WTC11 (cell line): Measurements from ENCODE around the gene CD40LG. TPM values are rescaled to one million over a fixed set of nuclear protein-coding genes. Genes with fewer than 3 reads are reported as not detected.

ENCODE experiments used
- ATAC-seq: fragments of 200-7000 bp; cut with Tn5 transposase; 2 replicates; pipeline ENCODE4 v1.10.0; 2021; ENCODE audit warnings: mild to moderate bottlenecking, moderate library complexity
- CTCF ChIA-PET: fragments of 300-600 bp; sonication (Branson Sonifier 250); formaldehyde crosslinking; loops from one replicate; lab custom pipeline; 2021; ENCODE audit warnings: antibody characterized with exemption; lab: Charles Lee
- POLR2A ChIA-PET: fragments of 350-600 bp; sonication (Branson Sonifier 250); formaldehyde crosslinking; loops from one replicate; lab custom pipeline; 2021; ENCODE audit warnings: antibody characterized with exemption; lab: Charles Lee
- DNase-seq: peaks from one replicate; pipeline ENCODE4 v3.0.0; 2021; ENCODE audit warnings: low spot score
- H3K27ac Mint-ChIP-seq: 2 replicates; pipeline ENCODE4 v1.8.0; 2021; ENCODE audit warnings: mixed read lengths
- H3K27me3 Mint-ChIP-seq: 2 replicates; pipeline ENCODE4 v1.8.0; 2021; ENCODE audit warnings: low read depth, mild to moderate bottlenecking, moderate library complexity, mixed read lengths
- H3K36me3 Mint-ChIP-seq: 2 replicates; pipeline ENCODE4 v1.8.0; 2021; ENCODE audit warnings: mixed read lengths
- H3K4me1 Mint-ChIP-seq: 2 replicates; pipeline ENCODE4 v1.8.0; 2022; ENCODE audit warnings: mixed read lengths
- H3K4me3 Mint-ChIP-seq: 2 replicates; pipeline ENCODE4 v1.8.0; 2021; ENCODE audit warnings: mild to moderate bottlenecking, moderate library complexity, mixed read lengths
- H3K9me3 Mint-ChIP-seq: 2 replicates; pipeline ENCODE4 v1.8.0; 2021; ENCODE audit warnings: mixed read lengths
- ATF3 ChIP-seq: sonication (generic); formaldehyde crosslinking; conservative IDR thresholded peaks from 2 replicates; pipeline ENCODE4 v1.8.1; 2022; ENCODE audit warnings: mild to moderate bottlenecking, missing genetic modification reagents
- ATF6 ChIP-seq: sonication (generic); formaldehyde crosslinking; IDR thresholded peaks from 2 replicates; pipeline ENCODE4 v1.8.1; 2023; ENCODE audit warnings: mild to moderate bottlenecking, missing genetic modification reagents
- E2F1 ChIP-seq: sonication (generic); formaldehyde crosslinking; IDR thresholded peaks from 2 replicates; pipeline ENCODE4 v1.8.0; 2022; ENCODE audit warnings: mild to moderate bottlenecking, missing genetic modification reagents
- FOXJ3 ChIP-seq: sonication (generic); formaldehyde crosslinking; IDR thresholded peaks from 2 replicates; pipeline ENCODE4 v1.9.0; 2021; ENCODE audit warnings: missing genetic modification reagents, mild to moderate bottlenecking, borderline replicate concordance
- FOXK1 ChIP-seq: sonication (generic); formaldehyde crosslinking; IDR thresholded peaks from 2 replicates; pipeline ENCODE4 v1.8.0; 2022; ENCODE audit warnings: mild to moderate bottlenecking, moderate library complexity, missing genetic modification reagents
- JUN ChIP-seq: sonication (generic); formaldehyde crosslinking; IDR thresholded peaks from 2 replicates; pipeline ENCODE4 v1.8.0; 2023; ENCODE audit warnings: mild to moderate bottlenecking, missing genetic modification reagents
- MAX ChIP-seq: sonication (generic); formaldehyde crosslinking; IDR thresholded peaks from 2 replicates; pipeline ENCODE4 v1.8.0; 2022; ENCODE audit warnings: mild to moderate bottlenecking, missing genetic modification reagents
- MYBL2 ChIP-seq: sonication (generic); formaldehyde crosslinking; IDR thresholded peaks from 2 replicates; pipeline ENCODE4 v1.8.1; 2023; ENCODE audit warnings: mild to moderate bottlenecking, moderate library complexity, missing genetic modification reagents
- NFATC4 ChIP-seq: fragments of 250-450 bp; sonication (Bioruptor Pico); IDR thresholded peaks from 2 replicates; pipeline ENCODE4 v1.9.0; 2021; ENCODE audit warnings: mild to moderate bottlenecking
- NFYB ChIP-seq: sonication (generic); formaldehyde crosslinking; conservative IDR thresholded peaks from 2 replicates; pipeline ENCODE4 v1.8.0; 2022; ENCODE audit warnings: low read depth, missing genetic modification reagents
- PREB ChIP-seq: sonication (generic); formaldehyde crosslinking; IDR thresholded peaks from 2 replicates; pipeline ENCODE4 v1.8.1; 2022; ENCODE audit warnings: mild to moderate bottlenecking, missing genetic modification reagents, moderate library complexity, borderline replicate concordance
- RELA ChIP-seq: sonication (generic); formaldehyde crosslinking; IDR thresholded peaks from 2 replicates; pipeline ENCODE4 v1.8.1; 2022; ENCODE audit warnings: missing genetic modification reagents, mild to moderate bottlenecking, borderline replicate concordance
- STAT6 ChIP-seq: sonication (generic); formaldehyde crosslinking; conservative IDR thresholded peaks from 2 replicates; pipeline ENCODE4 v1.8.1; 2023; ENCODE audit warnings: mild to moderate bottlenecking, low read depth, missing genetic modification reagents, moderate library complexity
- ZBTB21 ChIP-seq: sonication (generic); formaldehyde crosslinking; IDR thresholded peaks from 2 replicates; pipeline ENCODE4 v1.8.1; 2023; ENCODE audit warnings: mild to moderate bottlenecking, missing genetic modification reagents, borderline replicate concordance
- ZNF232 ChIP-seq: sonication (generic); formaldehyde crosslinking; IDR thresholded peaks from 2 replicates; pipeline ENCODE4 v1.8.0; 2022; ENCODE audit warnings: mild to moderate bottlenecking, missing genetic modification reagents
- ZNF263 ChIP-seq: sonication (generic); formaldehyde crosslinking; IDR thresholded peaks from 2 replicates; pipeline ENCODE4 v1.8.1; 2022; ENCODE audit warnings: low read depth, mild to moderate bottlenecking, moderate library complexity, missing genetic modification reagents
- ZNF317 ChIP-seq: sonication (generic); formaldehyde crosslinking; IDR thresholded peaks from 2 replicates; pipeline ENCODE4 v1.8.1; 2023; ENCODE audit warnings: low read depth, mild to moderate bottlenecking, moderate library complexity, missing genetic modification reagents, borderline replicate concordance
- ZNF416 ChIP-seq: fragments of 250-450 bp; sonication (Bioruptor Pico); IDR thresholded peaks from 2 replicates; pipeline ENCODE4 v1.9.0; 2021; ENCODE audit warnings: mild to moderate bottlenecking, inconsistent platforms
- ZNF532 ChIP-seq: fragments of 250-450 bp; sonication (Bioruptor Pico); IDR thresholded peaks from 2 replicates; pipeline ENCODE4 v1.9.0; 2021; ENCODE audit warnings: mild to moderate bottlenecking, borderline replicate concordance
- total RNA-seq: library from RNA; stranded (reverse); gene quantifications from 3 replicates; pipeline ENCODE4 v1.2.3, GENCODE V29; 2021

Gene CD40LG
- total RNA-seq, 1 experiment from 2014 or later, result not detected

- TF ChIP-seq ZNF263 (CRISPR knock-in tag) (no peak), ATF6 (CRISPR knock-in tag) (no peak), E2F1 (CRISPR knock-in tag) (no peak), ZBTB21 (CRISPR knock-in tag) (no peak), NFYB (CRISPR knock-in tag) (no peak), FOXK1 (no peak)
Observed at GRCh38 chrX:136660896-136661295, 12.9 kb downstream of the CD40LG start (continued).

GRCh38 chrX:136662104-136662503 is 14.1 kb downstream of the CD40LG start:
- peaks cover 3% of the 10 kb centered on the region for H3K27me3 Mint-ChIP-seq
- no peak for DNase-seq

GRCh38 chrX:136662976-136663375 is 15.0 kb downstream of the CD40LG start:
- Mint-ChIP-seq H3K4me3 (no peak overlapping the region), H3K4me1 (peaks cover 4% of the 10 kb centered on the region), H3K27ac (no peak overlapping the region), H3K9me3 (peaks cover 16% of the 10 kb centered on the region), H3K27me3 (peaks cover 3% of the 10 kb centered on the region), H3K36me3 (no peaks in the 10 kb centered on the region)
- ATAC-seq (no peak), DNase-seq (no peak)
- ChIA-PET CTCF (no interaction called here), POLR2A (no interaction called here)
- no peak for TF ChIP-seq MAX
- no peak for TF ChIP-seq FOXJ3
- TF ChIP-seq ZNF232 (CRISPR knock-in tag), result no peak
- TF ChIP-seq ZNF532 (CRISPR knock-in tag), result no peak
- no peak for TF ChIP-seq RELA (CRISPR knock-in tag)
- no peak for TF ChIP-seq ZNF416 (CRISPR knock-in tag)
- no peak for TF ChIP-seq ZNF317
- no peak for TF ChIP-seq PREB (CRISPR knock-in tag)
- no peak for TF ChIP-seq MYBL2 (CRISPR knock-in tag)
- no peak for TF ChIP-seq FOXK1
- no peak for TF ChIP-seq STAT6 (CRISPR knock-in tag)

More at GRCh38 chrX:136662104-136662503, 14.1 kb downstream of the CD40LG start:
- POLR2A ChIA-PET, result no interaction called here
- H3K27ac Mint-ChIP-seq, result no peak overlapping the region
- peaks cover 16% of the 10 kb centered on the region for H3K9me3 Mint-ChIP-seq
- TF ChIP-seq ZNF416 (CRISPR knock-in tag), result no peak
- TF ChIP-seq JUN (CRISPR knock-in tag), result no peak
- no peak for TF ChIP-seq NFATC4 (CRISPR knock-in tag)
- no peak for TF ChIP-seq ATF3
- CTCF ChIA-PET, result no interaction called here
- H3K4me3 Mint-ChIP-seq, result no peak overlapping the region
- no peak for ATAC-seq
- H3K4me1 Mint-ChIP-seq, result peaks cover 5% of the 10 kb centered on the region
- H3K36me3 Mint-ChIP-seq, result no peaks in the 10 kb centered on the region
